ENCODE results near the gene GAMT.

The GAMT gene

GRCh38 chr19:1356508-1356865, 44.9 kb downstream of the GAMT start:
- H3K4me3 Mint-ChIP-seq: no peak overlapping the region
- DNase-seq (no peak), ATAC-seq (replicated peaks) (no peak)
- peaks cover 16 to 32% of the 10 kb centered on the region in 2 donors for H3K4me1 Mint-ChIP-seq
- no peak overlapping the region for H3K27ac Mint-ChIP-seq
- no peaks in the 10 kb centered on the region for H3K9me3 Mint-ChIP-seq
- H3K36me3 Mint-ChIP-seq: peaks cover 26 to 46% of the 10 kb centered on the region in 2 donors
- H3K27me3 Mint-ChIP-seq: no peaks in the 10 kb centered on the region

GRCh38 chr19:1355568-1356507, 45.5 kb downstream of the GAMT start:
- Mint-ChIP-seq H3K9me3 (no peaks in the 10 kb centered on the region), H3K27me3 (no peaks in the 10 kb centered on the region), H3K4me1 (peaks cover 15 to 26% of the 10 kb centered on the region in 2 donors), H3K4me3 (peak overlapping the region; percentile 89 to 99), H3K27ac (peak overlapping the region; percentile 77), H3K36me3 (peaks cover 26 to 39% of the 10 kb centered on the region in 2 donors)
- DNase-seq (no peak), ATAC-seq (replicated peaks) (no peak)

GRCh38 chr19:1354970-1355567, 46.3 kb downstream of the GAMT start:
- H3K9me3 Mint-ChIP-seq: no peaks in the 10 kb centered on the region
- DNase-seq: no peak
- H3K27ac Mint-ChIP-seq: peak overlapping the region; percentile 77
- peaks cover 14 to 19% of the 10 kb centered on the region in 2 donors for H3K4me1 Mint-ChIP-seq
- no peaks in the 10 kb centered on the region for H3K27me3 Mint-ChIP-seq
- ATAC-seq (replicated peaks): peak; percentile 70 to 77
- H3K4me3 Mint-ChIP-seq: peak overlapping the region; percentile 89 to 99
- H3K36me3 Mint-ChIP-seq: peaks cover 22 to 34% of the 10 kb centered on the region in 2 donors

- Mint-ChIP-seq H3K4me3 (no peak overlapping the region), H3K4me1 (peaks cover 14 to 19% of the 10 kb centered on the region in 2 donors), H3K27me3 (no peaks in the 10 kb centered on the region), H3K27ac (no peak overlapping the region), H3K36me3 (peaks cover 9 to 15% of the 10 kb centered on the region in 2 donors), H3K9me3 (no peaks in the 10 kb centered on the region)
- ATAC-seq (replicated peaks) (no peak), DNase-seq (no peak)
These were observed 48.2 kb downstream of the GAMT start for GRCh38 chr19:1353144-1353543.

GRCh38 chr19:1351381-1351851, 49.9 kb downstream of the GAMT start:
- Mint-ChIP-seq H3K36me3 (peaks cover 0 to 5% of the 10 kb centered on the region in 2 donors), H3K27ac (no peak overlapping the region), H3K4me1 (peaks cover 12 to 19% of the 10 kb centered on the region in 2 donors), H3K4me3 (no peak overlapping the region), H3K9me3 (no peaks in the 10 kb centered on the region), H3K27me3 (no peaks in the 10 kb centered on the region)
- ATAC-seq (replicated peaks) (no peak), DNase-seq (no peak)

- no peaks in the 10 kb centered on the region for H3K9me3 Mint-ChIP-seq
- no peak for DNase-seq
- H3K4me1 Mint-ChIP-seq: peaks cover 8 to 15% of the 10 kb centered on the region in 2 donors
- H3K27me3 Mint-ChIP-seq: no peaks in the 10 kb centered on the region
- H3K4me3 Mint-ChIP-seq: no peak overlapping the region
- no peak for ATAC-seq (replicated peaks)
- H3K36me3 Mint-ChIP-seq: peaks cover 0 to 5% of the 10 kb centered on the region in 2 donors
- H3K27ac Mint-ChIP-seq: no peak overlapping the region
These were observed 50.5 kb downstream of the GAMT start for GRCh38 chr19:1350867-1351266.

GRCh38 chr19:1349211-1349610, 52.1 kb downstream of the GAMT start:
- Mint-ChIP-seq H3K4me3 (no peak overlapping the region), H3K36me3 (no peaks in the 10 kb centered on the region), H3K27me3 (no peaks in the 10 kb centered on the region), H3K27ac (no peak overlapping the region), H3K4me1 (peaks cover 8 to 20% of the 10 kb centered on the region in 2 donors), H3K9me3 (no peaks in the 10 kb centered on the region)
- ATAC-seq (replicated peaks): no peak
- DNase-seq: no peak

All from stimulated activated naive B cell treated with anti-CD40 and anti-IgM and Interleukin-4, amounts not matched to agents 10 μg/mL and 1 μg/mL and 100 μg/mL, for 72 hours (primary cell).